ENCODE data around the gene S1PR3. TPM values are rescaled to one million over a fixed set of nuclear protein-coding genes. Genes with fewer than 3 reads are reported as not detected.

The S1PR3 gene
- total RNA-seq, 1 donor from 2014 or later, result not detected

GRCh38 chr9:89053301-89053700 is 62.0 kb downstream of the S1PR3 start:
- ChIA-PET POLR2A (no interaction called here), CTCF (no interaction called here)
- no peaks in the 10 kb centered on the region for H3K4me1 Mint-ChIP-seq
- no peaks in the 10 kb centered on the region for H3K9me3 Mint-ChIP-seq
- H3K27ac Mint-ChIP-seq, result no peak overlapping the region
- intact Hi-C loops (cut with micrococcal nuclease), result no loop called here
- TF ChIP-seq CTCF (IDR thresholded peaks at IDR 0.05), result no peak
- peaks cover 7% of the 10 kb centered on the region for H3K27me3 Mint-ChIP-seq
- H3K36me3 Mint-ChIP-seq (ENCODE audit: low read depth), result no peaks in the 10 kb centered on the region
- ATAC-seq (ENCODE audit: low read depth) (no peak), DNase-seq (no peak)
- no peak overlapping the region for H3K4me3 Mint-ChIP-seq

Other genes starting within 250 kb of the S1PR3 start
- not detected in 2 replicates for gene SHC3, start 187.3 kb downstream of the S1PR3 start, total RNA-seq